ENCODE results near the gene IFT122.

- TF ChIP-seq CTCF (IDR thresholded peaks at IDR 0.05) (no peak), POLR2A (IDR thresholded peaks at IDR 0.05) (no peak)
Measured at GRCh38 chr3:129557548-129557894, 117.5 kb downstream of the IFT122 start.

Measured in testis (tissue), 2 donors.